Measurements from ENCODE around the gene ALG6. TPM values are rescaled to one million over a fixed set of nuclear protein-coding genes. Genes with fewer than 3 reads are reported as not detected.

ALG6 gene
- total and polyA plus RNA-seq, 2 of the 13 experiments (the other 11 are each of a cell fraction or from before 2014, with no cell fraction given) = 6.8 to 8.1 TPM

DNA sequence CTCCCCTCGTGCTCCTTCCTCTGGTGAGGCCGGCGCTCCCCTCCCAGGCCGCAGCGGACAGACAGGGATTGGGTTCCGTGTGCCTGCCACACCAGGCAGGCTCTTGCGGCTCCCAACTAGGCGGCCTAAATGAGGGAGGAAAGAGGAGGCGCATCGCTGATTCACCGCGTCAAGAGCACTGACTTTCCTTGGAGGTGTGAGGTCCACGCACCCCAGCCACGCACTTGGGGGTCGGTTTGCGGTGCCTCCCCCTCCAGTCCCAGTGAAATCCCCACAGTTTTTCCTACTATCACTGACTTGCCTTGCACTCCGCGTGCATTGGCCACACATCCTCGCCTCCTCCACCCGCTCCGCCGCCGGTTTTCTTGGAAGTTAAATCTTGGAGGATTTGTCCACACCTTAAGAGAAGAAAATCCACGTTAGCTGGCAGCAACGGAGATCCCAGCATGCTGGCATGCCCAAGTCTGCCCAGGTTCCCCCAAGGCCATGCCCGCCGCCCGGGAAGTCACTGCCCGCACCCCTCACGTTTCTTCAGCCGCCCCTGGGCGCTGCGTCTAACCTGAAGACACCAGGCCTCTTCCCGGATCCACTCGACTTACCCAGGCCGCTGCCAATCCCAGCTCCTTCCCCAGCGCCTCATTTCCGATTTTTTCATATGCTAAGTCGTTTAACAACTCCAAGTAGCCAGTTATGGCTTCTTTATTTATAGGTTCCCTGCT lies 46.2 kb upstream of the ALG6 start (continued):
- TF ChIP-seq BCL3 (CRISPR knock-in tag; IDR thresholded peaks at IDR 0.05) = no peak
- no peak for TF ChIP-seq AFF4 (CRISPR knock-in tag; IDR thresholded peaks at IDR 0.05)
- TF ChIP-seq NFE2L1 (CRISPR knock-in tag; IDR thresholded peaks at IDR 0.05; ENCODE audit: borderline replicate concordance) = no peak
- no peak for TF ChIP-seq CEBPB (IDR thresholded peaks at IDR 0.05; ENCODE audit: borderline replicate concordance, low read depth, low read length)

DNA sequence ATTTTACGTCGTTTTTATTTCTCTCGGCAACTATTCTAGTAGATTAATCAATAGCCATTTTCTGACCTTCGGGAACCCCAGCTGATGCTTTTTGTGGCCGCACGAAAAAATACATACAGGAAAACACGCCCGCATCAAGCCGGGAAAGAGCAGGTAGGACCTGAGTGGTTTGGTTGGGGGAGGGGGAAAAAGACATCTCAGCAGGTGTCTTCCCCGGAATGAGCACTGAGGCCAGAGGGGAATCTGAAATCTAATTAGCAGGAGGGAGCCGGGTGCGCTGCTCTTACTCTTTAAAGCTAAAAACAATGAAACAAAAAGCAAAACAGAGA lies 45.7 kb upstream of the ALG6 start:
- Histone ChIP-seq H3K79me2 (ENCODE audit: insufficient read depth, low read length) (no peaks in the 10 kb centered on the region), H3K9ac (ENCODE audit: insufficient read depth, low read depth, low read length) (no peak overlapping the region), H2AFZ (ENCODE audit: low read length) (no peak overlapping the region), H4K20me1 (ENCODE audit: insufficient read depth, low read length) (no peaks in the 10 kb centered on the region), H3K27me3 (ENCODE audit: control insufficient read depth in 1 of 2, insufficient read depth in 2 of 2, low read length in 2 of 2) (peaks cover 10 to 59% of the 10 kb centered on the region in 2 experiments), H3K4me1 (ENCODE audit: insufficient read depth, low read length) (peaks cover 19% of the 10 kb centered on the region), H3K9me3 (ENCODE audit: low read length) (no peaks in the 10 kb centered on the region), H3K4me3 (replicated peaks in 1 of 3; ENCODE audit: insufficient read depth in 1 of 3, low read depth in 2 of 3, low read length in 3 of 3) (peak overlapping the region in 2 of 3 experiments; percentile 57 to 59; a peak in 3 of 6 replicates), H3K4me2 (ENCODE audit: low read depth, low read length) (peak overlapping the region; percentile 69), H3K36me3 (replicated peaks in 1 of 2; ENCODE audit: control insufficient read depth in 1 of 2, insufficient read depth in 2 of 2, low read length in 2 of 2) (no peaks in the 10 kb centered on the region), H3K27ac (ENCODE audit: extremely low read length, insufficient read depth, low read length) (no peak overlapping the region)
- no peak for FAIRE-seq
- DNase-seq (ENCODE audit: low spot score) = no peak
- 58% methylated on average over 12 of the region's 12 CpGs for WGBS (ENCODE audit: low lambda C conversion rate)
- intact Hi-C loops (cut with micrococcal nuclease; ENCODE audit: unreplicated experiment) = no loop called here
- no TSS peak for BruUV-seq (replicated peaks)
- CTCF ChIA-PET (ENCODE audit: low intra/inter-chr PET ratio, low total read pairs) = no interaction called here
- TF ChIP-seq ZNF44 (CRISPR knock-in tag; IDR thresholded peaks at IDR 0.05) = no peak
- TF ChIP-seq HDAC1 (CRISPR knock-in tag; IDR thresholded peaks at IDR 0.05) = no peak
- TF ChIP-seq, protein P1, sequence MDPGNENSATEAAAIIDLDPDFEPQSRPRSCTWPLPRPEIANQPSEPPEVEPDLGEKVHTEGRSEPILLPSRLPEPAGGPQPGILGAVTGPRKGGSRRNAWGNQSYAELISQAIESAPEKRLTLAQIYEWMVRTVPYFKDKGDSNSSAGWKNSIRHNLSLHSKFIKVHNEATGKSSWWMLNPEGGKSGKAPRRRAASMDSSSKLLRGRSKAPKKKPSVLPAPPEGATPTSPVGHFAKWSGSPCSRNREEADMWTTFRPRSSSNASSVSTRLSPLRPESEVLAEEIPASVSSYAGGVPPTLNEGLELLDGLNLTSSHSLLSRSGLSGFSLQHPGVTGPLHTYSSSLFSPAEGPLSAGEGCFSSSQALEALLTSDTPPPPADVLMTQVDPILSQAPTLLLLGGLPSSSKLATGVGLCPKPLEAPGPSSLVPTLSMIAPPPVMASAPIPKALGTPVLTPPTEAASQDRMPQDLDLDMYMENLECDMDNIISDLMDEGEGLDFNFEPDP (CRISPR knock-in tag; conservative IDR thresholded peaks at IDR 0.05) = no peak
- no peak for TF ChIP-seq ZFP36 (IDR thresholded peaks at IDR 0.05; ENCODE audit: borderline replicate concordance, low read depth, low read length, partially characterized antibody)
- in situ Hi-C loops (cut with HindIII; ENCODE audit: extremely low pct_ligation_motif_present, low pct_unique_long_range_greater_than_20kb) = no loop called here
- POLR2A ChIA-PET = no interaction called here
- ATAC-seq = no peak
